ENCODE data around the gene OPRL1.
"Not testable (repeated sequence)": the region's sequence is repeated elsewhere in the genome, so short reads cannot be mapped to it uniquely, and the experiment has no call there.

Gene OPRL1

DNA sequence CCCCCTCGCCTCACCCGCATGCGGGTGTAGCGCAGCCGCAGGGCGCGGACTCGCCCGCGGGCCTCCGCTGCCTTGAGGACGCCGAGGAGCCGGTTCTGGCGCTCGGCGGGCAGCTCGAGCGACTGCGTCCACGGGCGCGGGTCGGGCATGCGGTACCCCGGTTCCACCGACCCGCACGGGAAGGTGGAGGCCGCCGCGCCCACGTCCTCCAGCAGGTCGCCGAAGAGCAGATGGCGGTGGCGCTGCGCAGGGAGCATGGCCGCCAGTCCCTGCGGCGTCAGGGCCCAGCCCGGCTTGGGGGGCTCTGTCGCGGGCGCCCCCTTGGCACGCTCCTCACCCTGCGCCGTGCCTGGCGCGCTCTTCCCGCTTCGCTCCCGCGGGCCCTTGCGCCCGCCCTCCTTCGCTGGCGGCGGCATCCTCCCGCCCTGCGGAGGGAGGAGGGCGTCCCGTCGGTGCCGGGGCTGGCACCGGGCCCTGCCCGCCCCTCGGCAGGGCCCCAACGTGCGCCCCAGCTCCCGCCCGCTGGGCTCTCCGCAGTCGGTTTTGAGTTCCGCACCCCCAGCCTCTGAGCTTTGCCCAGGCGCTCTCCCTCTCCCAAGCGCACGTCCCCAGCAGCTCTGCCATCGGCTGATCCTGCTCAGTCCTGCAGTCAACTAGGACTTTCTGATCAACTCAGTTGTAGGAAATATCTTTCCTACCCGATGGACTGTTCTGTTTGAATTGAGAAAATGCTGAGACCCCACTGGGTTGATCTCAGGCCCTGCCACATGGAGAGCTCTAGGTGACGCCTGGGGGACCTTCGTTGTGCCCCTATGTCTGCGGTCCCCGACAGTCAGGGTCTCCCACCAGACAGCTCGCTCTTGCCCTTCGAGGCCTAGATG is 4.2 kb downstream of the OPRL1 start, which contains the start of gene LKAAEAR1:
TSS of gene LKAAEAR1 (minus strand) at position 595 of the 881 bp plus-strand sequence. CDS start at position 416, 179 bp downstream.
- no peak for DNase-seq (ENCODE audit: low read depth)

DNA sequence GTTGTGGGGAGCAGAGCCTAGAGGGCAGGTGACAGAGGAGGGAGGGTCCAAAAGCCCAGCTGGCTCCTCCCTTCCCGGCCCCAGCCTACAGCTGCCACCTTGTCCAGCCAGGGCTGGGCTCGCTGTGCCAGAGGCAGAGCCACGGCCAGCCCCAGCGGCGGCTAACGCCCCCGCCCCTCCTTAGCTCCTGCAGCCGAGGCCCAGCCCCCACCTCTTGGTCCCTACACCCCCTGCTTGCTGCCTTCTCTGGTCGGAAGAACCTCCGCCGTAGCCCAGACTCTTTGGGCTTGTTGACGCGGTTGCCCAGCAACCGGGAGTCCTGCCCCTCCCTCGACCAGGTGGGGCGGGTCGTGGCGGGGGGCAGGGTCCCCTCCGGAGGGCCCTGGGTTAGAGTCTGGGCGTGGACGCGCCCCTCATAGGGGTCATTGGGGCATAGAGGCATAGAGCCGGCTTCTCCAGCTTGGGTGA is 4.8 kb downstream of the OPRL1 start:
- DNase-seq (ENCODE audit: low read depth), result no peak

DNA sequence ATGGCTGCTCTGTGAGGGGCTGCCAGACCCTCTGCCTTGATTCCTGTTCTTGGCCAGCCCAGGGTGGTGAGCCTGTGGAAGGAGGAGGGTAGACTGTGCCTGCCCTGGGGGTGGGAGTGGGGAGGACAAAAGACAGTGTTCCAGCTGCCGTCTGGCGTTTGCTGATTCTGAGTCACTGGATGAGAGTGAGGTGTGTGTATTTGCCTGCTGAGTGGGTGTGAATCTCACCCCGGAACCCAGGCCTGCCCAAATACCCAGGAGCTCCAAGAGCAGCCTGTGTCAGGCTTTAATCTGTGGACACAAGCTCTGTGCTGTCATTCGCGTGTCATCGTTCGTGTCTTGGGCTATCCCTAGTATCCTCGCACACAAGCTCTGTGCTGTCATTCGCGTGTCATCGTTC is 6.9 kb downstream of the OPRL1 start:
- no peak for DNase-seq (ENCODE audit: low read depth)

DNA sequence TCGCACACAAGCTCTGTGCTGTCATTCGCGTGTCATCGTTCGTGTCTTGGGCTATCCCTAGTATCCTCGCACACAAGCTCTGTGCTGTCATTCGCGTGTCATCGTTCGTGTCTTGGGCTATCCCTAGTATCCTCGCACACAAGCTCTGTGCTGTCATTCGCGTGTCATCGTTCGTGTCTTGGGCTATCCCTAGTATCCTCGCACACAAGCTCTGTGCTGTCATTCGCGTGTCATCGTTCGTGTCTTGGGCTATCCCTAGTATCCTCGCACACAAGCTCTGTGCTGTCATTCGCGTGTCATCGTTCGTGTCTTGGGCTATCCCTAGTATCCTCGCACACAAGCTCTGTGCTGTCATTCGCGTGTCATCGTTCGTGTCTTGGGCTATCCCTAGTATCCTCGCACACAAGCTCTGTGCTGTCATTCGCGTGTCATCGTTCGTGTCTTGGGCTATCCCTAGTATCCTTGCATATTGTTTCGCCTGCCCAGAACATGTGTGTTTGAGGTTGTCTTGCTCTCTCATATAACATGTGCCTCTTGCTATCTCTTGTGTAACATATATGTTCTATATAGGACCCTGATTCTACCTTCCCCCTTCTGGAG is 7.4 kb downstream of the OPRL1 start:
- DNase-seq (ENCODE audit: low read depth), result not testable (repeated sequence)

DNA sequence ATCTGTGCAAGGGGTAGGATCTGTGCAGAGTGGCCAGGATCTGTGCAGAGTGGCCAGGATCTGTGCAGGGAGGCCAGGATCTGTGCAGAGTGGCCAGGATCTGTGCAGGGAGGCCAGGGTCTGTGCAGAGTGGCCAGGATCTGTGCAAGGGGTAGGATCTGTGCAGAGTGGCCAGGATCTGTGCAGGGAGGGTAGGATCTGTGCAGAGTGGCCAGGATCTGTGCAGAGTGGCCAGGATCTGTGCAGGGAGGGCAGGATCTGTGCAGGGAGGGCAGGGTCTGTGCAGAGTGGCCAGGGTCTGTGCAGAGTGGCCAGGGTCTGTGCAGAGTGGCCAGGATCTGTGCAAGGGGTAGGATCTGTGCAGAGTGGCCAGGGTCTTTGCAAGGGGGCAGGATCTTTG is 8.7 kb downstream of the OPRL1 start:
- DNase-seq (ENCODE audit: low read depth), result not testable (repeated sequence)

DNA sequence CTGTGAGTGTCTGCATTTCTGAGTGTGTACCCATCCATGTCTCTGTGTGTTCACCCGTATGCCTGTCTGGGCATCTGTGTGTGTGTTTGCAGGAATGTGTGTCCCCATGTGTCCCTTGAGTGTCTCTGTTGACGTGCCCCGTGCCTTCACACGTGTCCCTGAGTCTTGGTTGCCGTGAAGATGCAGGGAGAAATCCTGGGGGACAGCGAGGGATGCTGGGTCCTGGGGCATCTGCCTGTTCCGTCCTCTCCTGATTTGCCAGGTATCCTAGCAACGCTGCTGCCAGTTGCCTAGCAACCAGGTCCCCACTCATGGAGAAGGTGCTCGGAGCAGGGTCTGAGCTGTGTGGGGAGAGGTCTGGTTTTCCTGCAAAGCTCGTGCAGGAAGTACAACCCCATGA is 10.3 kb downstream of the OPRL1 start:
- peak; percentile 50 for DNase-seq (ENCODE audit: low read depth)

DNA sequence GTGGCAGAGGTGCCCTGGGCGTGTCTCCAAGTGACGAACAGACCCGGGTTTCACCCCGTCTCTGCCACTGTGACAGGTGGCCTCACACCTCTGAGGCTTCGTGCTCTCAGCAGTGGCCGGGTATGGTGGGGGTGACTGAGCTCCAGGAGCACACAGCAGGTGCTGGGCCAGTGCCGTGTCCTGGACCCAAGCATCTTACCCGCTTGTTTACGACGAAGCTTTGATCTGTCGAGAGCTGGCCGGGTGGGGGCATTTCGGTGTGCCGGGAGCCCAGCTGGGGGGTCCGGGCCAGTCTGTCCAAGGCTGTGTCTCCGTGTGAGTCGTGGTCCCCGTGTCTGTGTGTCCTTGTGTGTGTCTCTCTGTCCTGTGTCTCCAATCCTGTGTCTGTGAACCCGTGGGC is 11.5 kb downstream of the OPRL1 start:
- no peak for DNase-seq (ENCODE audit: low read depth)

DNA sequence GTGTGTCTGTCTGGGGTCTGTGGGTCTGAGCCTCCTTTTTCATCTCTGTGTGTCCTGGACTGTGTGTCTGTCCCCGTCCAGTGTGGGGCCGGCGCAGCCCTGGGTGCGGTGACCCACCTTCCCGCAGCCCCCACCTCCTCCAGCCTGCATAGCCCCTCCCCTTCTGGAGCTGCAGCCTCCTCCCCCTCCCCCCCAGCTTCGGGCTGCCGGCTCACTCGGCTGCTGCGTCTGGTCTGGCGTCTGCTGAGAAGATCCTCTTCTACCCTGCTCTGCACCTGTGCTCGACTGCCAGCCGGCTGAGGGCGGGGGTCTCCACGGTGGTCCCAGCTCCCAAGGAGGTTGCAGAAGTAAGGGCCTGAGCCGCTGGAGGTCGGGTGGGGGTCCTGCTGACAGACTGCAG is 11.9 kb downstream of the OPRL1 start:
- no peak for DNase-seq (ENCODE audit: low read depth)

DNA sequence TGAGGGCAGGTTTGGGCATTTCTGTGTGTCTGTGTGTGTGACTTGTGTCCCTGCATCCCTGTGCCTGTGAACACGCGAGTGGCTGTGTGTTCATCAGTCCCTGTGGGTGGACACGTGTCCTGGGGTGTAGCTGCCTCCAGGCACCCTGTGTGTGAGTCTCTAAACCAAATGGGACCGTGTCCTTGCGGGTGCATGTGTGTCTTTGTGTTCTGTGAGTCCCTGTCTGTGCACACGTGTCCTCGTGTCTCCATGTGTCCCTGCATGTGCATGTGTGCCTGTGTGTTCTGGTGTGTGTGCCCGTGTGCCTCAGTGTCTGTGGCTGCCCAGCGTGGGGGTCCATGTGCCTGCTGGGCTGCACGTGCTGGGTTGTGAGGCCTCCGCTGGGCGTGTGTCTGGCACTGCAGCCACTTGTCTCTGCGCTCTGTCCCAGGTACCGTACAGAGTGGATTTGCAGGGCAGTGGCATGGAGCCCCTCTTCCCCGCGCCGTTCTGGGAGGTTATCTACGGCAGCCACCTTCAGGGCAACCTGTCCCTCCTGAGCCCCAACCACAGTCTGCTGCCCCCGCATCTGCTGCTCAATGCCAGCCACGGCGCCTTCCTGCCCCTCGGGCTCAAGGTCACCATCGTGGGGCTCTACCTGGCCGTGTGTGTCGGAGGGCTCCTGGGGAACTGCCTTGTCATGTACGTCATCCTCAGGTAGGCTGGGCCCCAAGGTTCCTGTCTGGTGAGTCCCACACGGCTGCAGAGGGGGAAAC is 12.6 kb downstream of the OPRL1 start:
- no peak for DNase-seq (ENCODE audit: low read depth)

DNA sequence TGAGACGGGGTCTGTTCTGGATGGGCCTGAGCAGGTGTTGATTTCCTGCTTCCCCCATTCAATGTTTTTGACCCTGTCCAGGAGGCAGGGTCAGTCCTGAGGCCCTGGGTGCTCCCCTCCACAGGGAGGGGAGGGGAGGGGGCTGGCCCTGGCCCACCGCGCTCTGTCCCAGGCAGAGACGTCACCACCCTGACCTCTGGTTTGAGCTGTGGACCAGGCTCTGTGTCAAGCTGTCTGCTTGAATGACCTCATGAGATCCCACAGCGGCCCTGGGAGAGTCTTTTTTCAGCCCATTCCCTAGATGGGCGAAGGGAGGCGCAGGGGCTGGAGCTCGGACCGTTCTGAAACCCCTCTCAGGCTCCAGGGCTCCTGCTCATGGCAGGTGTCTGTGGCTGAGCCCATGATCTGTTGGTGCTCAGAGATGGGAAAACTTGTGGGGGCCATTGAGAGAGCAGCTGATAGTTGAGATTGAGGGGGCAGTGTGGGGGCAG is 13.2 kb downstream of the OPRL1 start:
- no peak for DNase-seq (ENCODE audit: low read depth)

DNA sequence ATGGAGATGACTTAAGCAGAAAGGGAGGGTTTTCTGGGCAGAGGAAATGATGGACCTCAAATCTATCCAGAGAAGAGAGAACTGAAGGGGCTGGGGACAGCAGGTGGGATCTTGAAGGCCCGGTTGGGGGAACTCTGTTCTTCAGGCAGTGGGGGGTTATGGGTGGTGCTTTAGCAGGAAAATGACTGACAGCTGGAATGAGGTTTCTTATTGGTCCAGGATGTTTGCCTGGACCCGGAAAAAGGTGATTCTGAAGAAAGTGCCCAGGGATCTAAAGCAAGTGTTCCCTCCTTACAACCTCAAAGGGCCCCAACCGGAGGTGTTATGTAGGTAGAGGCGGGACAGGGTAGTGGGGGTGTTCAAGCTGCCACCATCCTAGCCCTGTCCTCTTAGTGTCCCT is 15.6 kb downstream of the OPRL1 start:
- DNase-seq (ENCODE audit: low read depth), result no peak

DNA sequence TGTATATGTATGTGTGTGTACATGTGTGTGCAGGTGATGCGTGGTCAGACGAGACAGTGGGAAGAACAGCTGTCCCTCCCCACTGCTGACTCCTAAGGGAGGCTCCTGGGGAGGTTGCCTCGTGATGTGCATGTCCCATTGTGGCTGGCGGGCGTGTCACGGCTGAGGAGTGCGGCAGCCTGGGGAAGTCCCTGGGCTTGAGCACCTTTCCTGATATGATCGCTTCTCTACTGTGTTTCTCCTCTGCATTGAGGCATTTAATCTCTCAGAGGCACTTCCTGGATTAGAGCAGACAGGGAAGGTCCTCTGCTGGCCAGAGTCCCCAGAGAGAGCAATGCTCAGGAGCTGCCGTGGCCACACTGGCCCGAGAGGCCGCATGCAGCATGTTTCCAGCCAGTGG is 16.0 kb downstream of the OPRL1 start:
- DNase-seq (ENCODE audit: low read depth), result no peak

DNA sequence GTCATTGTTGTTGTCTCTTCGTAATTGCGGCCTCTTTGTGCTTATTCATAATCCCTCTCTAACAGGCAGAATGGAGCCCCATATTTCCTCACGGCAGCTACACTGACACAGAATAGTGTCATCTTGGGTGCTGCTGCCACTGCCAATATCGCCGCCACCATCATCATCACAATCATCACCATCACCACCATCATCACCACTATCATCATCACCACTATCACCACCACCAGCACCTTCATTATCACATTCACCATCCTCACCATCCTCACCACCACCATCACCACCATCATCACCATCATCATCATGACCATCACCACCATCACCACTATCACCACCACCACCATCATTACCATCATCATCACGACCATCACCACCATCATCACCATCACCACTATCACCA is 16.7 kb downstream of the OPRL1 start:
- no peak for DNase-seq (ENCODE audit: low read depth)

DNA sequence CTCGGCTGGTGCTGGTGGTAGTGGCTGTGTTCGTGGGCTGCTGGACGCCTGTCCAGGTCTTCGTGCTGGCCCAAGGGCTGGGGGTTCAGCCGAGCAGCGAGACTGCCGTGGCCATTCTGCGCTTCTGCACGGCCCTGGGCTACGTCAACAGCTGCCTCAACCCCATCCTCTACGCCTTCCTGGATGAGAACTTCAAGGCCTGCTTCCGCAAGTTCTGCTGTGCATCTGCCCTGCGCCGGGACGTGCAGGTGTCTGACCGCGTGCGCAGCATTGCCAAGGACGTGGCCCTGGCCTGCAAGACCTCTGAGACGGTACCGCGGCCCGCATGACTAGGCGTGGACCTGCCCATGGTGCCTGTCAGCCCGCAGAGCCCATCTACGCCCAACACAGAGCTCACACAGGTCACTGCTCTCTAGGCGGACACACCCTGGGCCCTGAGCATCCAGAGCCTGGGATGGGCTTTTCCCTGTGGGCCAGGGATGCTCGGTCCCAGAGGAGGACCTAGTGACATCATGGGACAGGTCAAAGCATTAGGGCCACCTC is 18.7 kb downstream of the OPRL1 start:
- no peak for DNase-seq (ENCODE audit: low read depth)

DNA sequence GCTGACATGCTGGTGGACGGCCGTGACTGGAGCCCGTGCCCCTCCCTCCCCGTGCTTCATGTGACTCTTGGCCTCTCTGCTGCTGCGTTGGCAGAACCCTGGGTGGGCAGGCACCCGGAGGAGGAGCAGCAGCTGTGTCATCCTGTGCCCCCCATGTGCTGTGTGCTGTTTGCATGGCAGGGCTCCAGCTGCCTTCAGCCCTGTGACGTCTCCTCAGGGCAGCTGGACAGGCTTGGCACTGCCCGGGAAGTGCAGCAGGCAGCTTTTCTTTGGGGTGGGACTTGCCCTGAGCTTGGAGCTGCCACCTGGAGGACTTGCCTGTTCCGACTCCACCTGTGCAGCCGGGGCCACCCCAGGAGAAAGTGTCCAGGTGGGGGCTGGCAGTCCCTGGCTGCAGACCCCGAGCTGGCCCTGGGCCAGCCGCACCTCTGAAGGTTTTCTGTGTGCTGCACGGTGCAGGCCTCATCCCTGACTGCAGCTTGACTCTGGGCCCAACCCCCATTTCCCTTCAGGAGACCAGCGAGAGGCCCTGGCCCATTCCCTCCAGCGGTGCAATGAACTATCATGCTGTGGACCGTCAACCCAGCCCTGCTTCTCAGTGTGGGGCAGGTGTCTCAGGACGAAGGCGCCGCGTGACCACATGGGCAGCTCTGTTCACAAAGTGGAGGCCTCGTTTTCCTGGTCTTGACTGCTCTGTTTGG is 19.4 kb downstream of the OPRL1 start:
- no peak for DNase-seq (ENCODE audit: low read depth)

DNA sequence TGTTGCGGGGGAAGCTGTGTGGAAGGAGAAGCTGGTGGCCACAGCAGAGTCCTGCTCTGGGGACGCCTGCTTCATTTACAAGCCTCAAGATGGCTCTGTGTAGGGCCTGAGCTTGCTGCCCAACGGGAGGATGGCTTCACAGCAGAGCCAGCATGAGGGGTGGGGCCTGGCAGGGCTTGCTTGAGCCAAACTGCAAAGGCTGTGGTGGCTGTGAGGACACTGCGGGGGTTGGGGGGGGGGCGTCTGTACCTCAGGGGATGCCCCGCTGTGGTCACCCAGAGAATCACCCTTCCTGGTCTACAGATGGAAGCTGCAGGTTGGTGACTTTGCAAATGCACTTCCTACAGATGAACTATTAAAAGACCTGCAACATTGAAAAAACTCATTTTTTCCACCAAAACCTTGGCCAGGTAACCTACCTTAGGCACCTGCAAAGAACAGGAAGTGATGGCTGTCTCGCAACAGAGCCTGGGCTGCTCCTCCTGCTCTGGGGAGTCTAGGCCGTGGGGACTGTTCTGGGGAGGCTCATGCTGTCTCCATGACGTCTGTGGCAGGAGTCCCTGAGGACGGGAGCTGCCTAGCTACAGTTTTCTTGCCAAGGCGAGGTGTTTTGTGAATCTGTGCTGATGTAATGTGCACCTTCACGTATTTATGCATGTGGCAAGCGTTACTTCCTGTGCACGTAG is 20.1 kb downstream of the OPRL1 start:
- DNase-seq (ENCODE audit: low read depth), result no peak

DNA sequence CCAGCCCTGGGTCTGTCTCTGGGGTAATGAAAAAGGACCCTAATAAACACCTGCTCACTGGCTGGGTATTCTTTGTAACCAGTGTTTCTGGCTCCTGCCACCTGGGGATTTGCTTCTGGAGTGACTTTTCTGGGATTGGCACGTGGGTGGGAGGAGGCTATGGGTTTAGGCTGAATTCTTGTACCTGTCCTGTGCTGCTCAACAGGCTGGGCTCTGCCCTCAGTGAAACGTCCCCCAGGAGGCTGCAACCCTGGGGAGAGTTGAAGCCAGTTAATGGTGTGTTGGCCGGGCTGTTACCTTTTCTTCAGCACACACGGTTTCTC is 20.6 kb downstream of the OPRL1 start:
- no peak for DNase-seq (ENCODE audit: low read depth)

DNA sequence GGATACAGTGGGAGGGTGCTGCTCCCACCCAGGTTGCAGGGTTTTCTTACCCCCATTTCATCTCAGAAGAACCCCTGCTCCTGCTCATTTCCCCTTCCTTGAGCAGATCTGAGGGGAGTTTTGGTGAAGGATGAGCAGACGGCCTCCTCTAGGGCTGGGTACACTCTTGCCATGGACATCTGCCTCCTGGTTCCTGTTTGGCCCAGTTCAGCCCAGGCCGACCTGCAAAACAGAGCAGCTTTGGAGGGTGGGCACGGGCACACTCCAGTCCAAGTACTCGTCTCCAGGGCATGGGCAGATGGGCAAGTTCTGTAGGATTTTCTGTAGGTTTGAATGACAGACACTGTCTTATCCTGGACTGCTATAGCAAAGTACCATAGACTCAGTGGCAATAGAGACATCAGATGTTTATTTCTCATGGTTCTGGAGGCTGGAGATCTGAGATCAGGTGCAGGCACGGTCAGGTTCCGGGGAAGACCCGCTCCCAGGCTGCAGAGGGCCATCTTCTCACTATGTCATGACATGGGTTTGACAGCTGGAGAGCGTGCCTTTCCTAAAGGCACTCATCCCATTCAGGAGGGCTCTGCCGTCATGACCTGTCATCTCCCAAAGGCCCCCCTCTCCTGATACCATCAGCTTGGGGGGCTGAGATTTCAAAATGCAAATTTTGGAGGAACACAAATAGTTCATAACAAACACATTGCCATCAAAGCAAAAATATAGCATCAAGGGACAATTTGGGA is 21.2 kb downstream of the OPRL1 start:
- no peak for DNase-seq (ENCODE audit: low read depth)

DNA sequence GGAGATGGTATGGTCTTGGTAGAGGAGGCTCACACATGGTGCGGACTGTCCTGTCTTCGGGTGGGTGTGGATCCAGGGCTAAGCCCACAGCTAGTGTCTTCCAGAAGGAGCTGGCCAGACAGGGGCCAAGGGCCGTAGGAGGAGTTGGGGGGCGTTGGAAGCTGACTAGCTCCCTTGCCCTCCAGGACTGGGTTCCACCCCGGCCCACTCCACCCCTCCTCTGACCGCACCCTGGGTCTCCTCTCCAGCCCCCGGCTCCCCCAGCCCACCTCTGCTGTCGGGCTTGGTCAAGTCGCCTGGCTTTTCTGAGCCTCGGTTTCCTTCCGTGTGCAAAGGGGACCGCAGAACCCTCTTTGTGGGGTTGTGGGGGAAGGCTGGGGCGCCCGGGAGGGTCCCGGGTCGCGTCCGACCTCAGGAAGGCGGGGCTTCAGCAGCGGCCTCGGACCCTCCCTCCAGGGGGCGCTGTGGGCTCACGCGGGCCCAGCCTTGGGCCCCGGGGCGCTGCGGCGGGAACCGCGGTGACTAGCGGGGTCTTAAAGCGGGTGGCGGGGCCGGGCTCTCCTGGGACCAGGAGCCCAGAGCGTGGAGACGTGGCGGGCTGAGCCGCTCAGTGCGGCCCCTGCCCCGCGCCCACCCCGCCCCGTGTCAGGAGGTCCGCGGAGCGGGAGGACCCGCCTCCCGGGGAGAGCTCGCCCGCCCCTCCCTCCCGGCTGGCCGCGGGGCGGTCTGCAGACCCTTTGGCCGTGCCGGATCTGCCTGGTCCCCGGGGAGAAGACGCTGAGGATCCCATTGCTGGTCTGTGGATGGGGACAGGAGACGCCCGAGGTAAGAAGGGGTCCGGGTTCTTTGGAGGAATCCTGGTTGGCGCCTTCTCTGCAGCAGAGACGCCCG is 22.1 kb downstream of the OPRL1 start:
- DNase-seq (ENCODE audit: low read depth), result peak; percentile 38
